Measurements from ENCODE around the gene FCAR. TPM values are rescaled to one million over a fixed set of nuclear protein-coding genes. Genes with fewer than 3 reads are reported as not detected.

FCAR gene
- total RNA-seq (2022; extraction: Qiagen RNA extraction; ENCODE audit: low read depth), result not detected in 5 replicates

DNA sequence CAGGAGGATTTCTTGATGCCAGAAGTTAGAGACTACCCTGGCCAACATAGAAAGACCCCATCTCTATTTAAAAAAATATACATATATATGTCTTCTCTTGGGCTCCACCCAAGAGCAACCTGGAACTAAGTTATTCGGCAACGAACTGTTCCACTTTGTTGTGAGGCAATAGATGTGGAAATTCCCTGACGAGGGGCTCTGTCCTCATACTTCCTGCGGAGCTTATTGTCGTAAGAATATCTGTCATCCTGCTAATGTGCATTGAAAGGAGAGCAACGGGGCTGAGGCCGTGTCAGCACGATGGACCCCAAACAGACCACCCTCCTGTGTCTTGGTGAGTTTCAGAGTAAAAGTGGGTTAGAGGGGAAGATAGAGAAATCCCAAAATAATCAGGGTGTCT is at the start of gene FCAR:
Gene FCAR, plus strand, starts transcription at position 246 of the 400 bp plus-strand sequence. Its CDS starts 55 bp downstream, at position 301.

GRCh38 chr19:54832496-54832895 is 41.5 kb upstream of the FCAR start, which contains the start of gene KIR2DS4:
Gene KIR2DS4, plus strand, starts transcription at chr19:54832676.

DNA sequence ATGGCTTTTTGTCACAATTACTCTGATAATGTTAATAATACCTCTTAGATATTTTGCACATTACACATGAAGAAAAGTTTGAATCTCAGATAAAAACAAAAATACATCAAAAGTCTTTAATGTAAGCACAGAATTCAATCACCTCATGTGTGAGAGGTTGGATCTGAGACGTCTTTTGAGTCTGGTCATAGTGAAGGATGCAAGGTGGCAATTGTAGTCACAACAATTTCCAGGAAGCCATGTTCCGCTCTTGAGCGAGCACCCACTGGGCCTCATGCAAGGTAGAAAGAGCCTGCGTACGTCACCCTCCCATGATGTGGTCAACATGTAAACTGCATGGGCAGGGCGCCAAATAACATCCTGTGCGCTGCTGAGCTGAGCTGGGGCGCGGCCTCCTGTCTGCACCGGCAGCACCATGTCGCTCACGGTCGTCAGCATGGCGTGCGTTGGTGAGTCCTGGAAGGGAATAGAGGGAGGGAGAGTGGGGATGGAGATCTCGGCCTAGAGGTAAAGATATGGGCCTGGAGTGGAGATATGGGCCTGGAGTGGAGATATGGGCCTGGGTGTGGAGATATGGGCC is 23.9 kb upstream of the FCAR start, which contains the start of gene KIR3DL2:
Gene KIR3DL2, plus strand, starts transcription at position 383 of the 580 bp plus-strand sequence. Its CDS starts 33 bp downstream, at position 416.

GRCh38 chr19:54905803-54906511 is 31.9 kb downstream of the FCAR start, which contains the start of gene NCR1:
Gene NCR1, plus strand, starts transcription at chr19:54906148. Its CDS starts 40 bp downstream, at chr19:54906188.

Other genes starting within 250 kb of the FCAR start
- 0.02 TPM in 1 of 5 replicates, not detected in the others for gene LILRB1, start 243.8 kb upstream of the FCAR start, total RNA-seq (2022; extraction: Qiagen RNA extraction; ENCODE audit: low read depth)
- gene LILRB4, start 211.2 kb upstream of the FCAR start, total RNA-seq (2022; extraction: Qiagen RNA extraction; ENCODE audit: low read depth), result 0.07 TPM in 1 of 5 replicates, not detected in the others
- gene KIR3DL3, start 149.8 kb upstream of the FCAR start, total RNA-seq (2022; extraction: Qiagen RNA extraction; ENCODE audit: low read depth), result not detected in 5 replicates
- gene KIR2DL3, start 135.7 kb upstream of the FCAR start, total RNA-seq (2022; extraction: Qiagen RNA extraction; ENCODE audit: low read depth), result not detected in 5 replicates
- gene KIR2DL1, start 104.4 kb upstream of the FCAR start, total RNA-seq (2022; extraction: Qiagen RNA extraction; ENCODE audit: low read depth), result not detected in 5 replicates
- not detected in 5 replicates for gene KIR2DL4, start 70.6 kb upstream of the FCAR start, total RNA-seq (2022; extraction: Qiagen RNA extraction; ENCODE audit: low read depth)
- gene KIR3DL1, start 57.8 kb upstream of the FCAR start, total RNA-seq (2022; extraction: Qiagen RNA extraction; ENCODE audit: low read depth), result not detected in 5 replicates
- gene KIR2DS4, start 41.6 kb upstream of the FCAR start, total RNA-seq (2022; extraction: Qiagen RNA extraction; ENCODE audit: low read depth), result not detected in 5 replicates
- gene KIR3DL2, start 23.8 kb upstream of the FCAR start, total RNA-seq (2022; extraction: Qiagen RNA extraction; ENCODE audit: low read depth), result not detected in 5 replicates
- not detected in 5 replicates for gene NCR1, start 31.9 kb downstream of the FCAR start, total RNA-seq (2022; extraction: Qiagen RNA extraction; ENCODE audit: low read depth)
- gene NLRP7, start 73.3 kb downstream of the FCAR start, total RNA-seq (2022; extraction: Qiagen RNA extraction; ENCODE audit: low read depth), result not detected in 5 replicates
- 25.2 to 28.8 TPM (median 27.0 TPM) in 5 replicates for gene NLRP2, start 92.1 kb downstream of the FCAR start, total RNA-seq (2022; extraction: Qiagen RNA extraction; ENCODE audit: low read depth)
- 0.13 to 0.45 TPM (median 0.27 TPM) in 4 of 5 replicates, not detected in the other for gene GP6, start 164.0 kb downstream of the FCAR start, total RNA-seq (2022; extraction: Qiagen RNA extraction; ENCODE audit: low read depth)
- gene RDH13, start 188.9 kb downstream of the FCAR start, total RNA-seq (2022; extraction: Qiagen RNA extraction; ENCODE audit: low read depth), result 16.4 to 22.6 TPM (median 18.4 TPM) in 5 replicates
- 5.0 to 7.1 TPM (median 5.3 TPM) in 5 replicates for gene EPS8L1, start 201.6 kb downstream of the FCAR start, total RNA-seq (2022; extraction: Qiagen RNA extraction; ENCODE audit: low read depth)
- 59.8 to 96.4 TPM (median 87.1 TPM) in 5 replicates for gene PPP1R12C, start 243.4 kb downstream of the FCAR start, total RNA-seq (2022; extraction: Qiagen RNA extraction; ENCODE audit: low read depth)

Data from A549 treated with CpdA at 1 μM for 4 hours (cell line).